Measurements from ENCODE around the gene DMBX1.

DMBX1 gene

GRCh38 chr1:46485564-46486431 lies 3.8 kb upstream of the DMBX1 start:
- no peak overlapping the region for H3K4me3 Mint-ChIP-seq
- peaks cover 91% of the 10 kb centered on the region for H3K27me3 Mint-ChIP-seq

GRCh38 chr1:46486432-46487015 lies 3.1 kb upstream of the DMBX1 start:
- no peak for DNase-seq
- no peak overlapping the region for H3K4me3 Mint-ChIP-seq
- no peak overlapping the region for H3K27ac Mint-ChIP-seq
- H3K36me3 Mint-ChIP-seq (ENCODE audit: low read depth) = no peaks in the 10 kb centered on the region
- H3K9me3 Mint-ChIP-seq = no peaks in the 10 kb centered on the region
- peaks cover 93% of the 10 kb centered on the region for H3K27me3 Mint-ChIP-seq
- peaks cover 20% of the 10 kb centered on the region for H3K4me1 Mint-ChIP-seq (ENCODE audit: low read depth)

More at GRCh38 chr1:46485564-46486431, 3.8 kb upstream of the DMBX1 start:
- H3K9me3 Mint-ChIP-seq = no peaks in the 10 kb centered on the region
- peaks cover 19% of the 10 kb centered on the region for H3K4me1 Mint-ChIP-seq (ENCODE audit: low read depth)
- DNase-seq = no peak
- H3K36me3 Mint-ChIP-seq (ENCODE audit: low read depth) = no peaks in the 10 kb centered on the region
- no peak overlapping the region for H3K27ac Mint-ChIP-seq

GRCh38 chr1:46487818-46488218 lies 1.8 kb upstream of the DMBX1 start:
- Mint-ChIP-seq H3K9me3 (no peaks in the 10 kb centered on the region), H3K27me3 (peaks cover 96% of the 10 kb centered on the region), H3K27ac (no peak overlapping the region), H3K4me3 (no peak overlapping the region), H3K36me3 (ENCODE audit: low read depth) (no peaks in the 10 kb centered on the region), H3K4me1 (ENCODE audit: low read depth) (peaks cover 31% of the 10 kb centered on the region)
- no peak for DNase-seq

GRCh38 chr1:46488343-46489168 lies 1.1 kb upstream of the DMBX1 start:
- no peaks in the 10 kb centered on the region for H3K9me3 Mint-ChIP-seq
- no peak for DNase-seq
- H3K36me3 Mint-ChIP-seq (ENCODE audit: low read depth) = no peaks in the 10 kb centered on the region
- peaks cover 31% of the 10 kb centered on the region for H3K4me1 Mint-ChIP-seq (ENCODE audit: low read depth)
- peaks cover 96% of the 10 kb centered on the region for H3K27me3 Mint-ChIP-seq
- peak overlapping the region; percentile 65 for H3K4me3 Mint-ChIP-seq
- H3K27ac Mint-ChIP-seq = no peak overlapping the region

GRCh38 chr1:46489169-46489637 lies 433 bp upstream of the DMBX1 start:
- Mint-ChIP-seq H3K4me1 (ENCODE audit: low read depth) (peaks cover 31% of the 10 kb centered on the region), H3K36me3 (ENCODE audit: low read depth) (no peaks in the 10 kb centered on the region), H3K27me3 (peaks cover 96% of the 10 kb centered on the region), H3K27ac (no peak overlapping the region), H3K9me3 (no peaks in the 10 kb centered on the region), H3K4me3 (peak overlapping the region; percentile 65)
- peak; percentile 60 for DNase-seq

GRCh38 chr1:46490406-46490655 lies 695 bp downstream of the DMBX1 start:
- H3K27ac Mint-ChIP-seq = no peak overlapping the region

GRCh38 chr1:46490656-46491442 lies 1.2 kb downstream of the DMBX1 start:
- Mint-ChIP-seq H3K4me3 (no peak overlapping the region), H3K36me3 (ENCODE audit: low read depth) (no peaks in the 10 kb centered on the region), H3K27ac (no peak overlapping the region), H3K9me3 (no peaks in the 10 kb centered on the region), H3K27me3 (peaks cover 100% of the 10 kb centered on the region), H3K4me1 (ENCODE audit: low read depth) (peaks cover 31% of the 10 kb centered on the region)
- DNase-seq = no peak

More at GRCh38 chr1:46490406-46490655, 695 bp downstream of the DMBX1 start:
- peaks cover 31% of the 10 kb centered on the region for H3K4me1 Mint-ChIP-seq (ENCODE audit: low read depth)
- H3K4me3 Mint-ChIP-seq = no peak overlapping the region
- no peaks in the 10 kb centered on the region for H3K9me3 Mint-ChIP-seq
- no peak for DNase-seq
- H3K36me3 Mint-ChIP-seq (ENCODE audit: low read depth) = no peaks in the 10 kb centered on the region
- H3K27me3 Mint-ChIP-seq = peaks cover 96% of the 10 kb centered on the region

GRCh38 chr1:46491443-46492268 lies 2.0 kb downstream of the DMBX1 start:
- Mint-ChIP-seq H3K9me3 (no peaks in the 10 kb centered on the region), H3K27ac (no peak overlapping the region), H3K4me1 (ENCODE audit: low read depth) (peaks cover 31% of the 10 kb centered on the region), H3K27me3 (peaks cover 96% of the 10 kb centered on the region), H3K4me3 (no peak overlapping the region), H3K36me3 (ENCODE audit: low read depth) (no peaks in the 10 kb centered on the region)
- no peak for DNase-seq

GRCh38 chr1:46492269-46492853 lies 2.7 kb downstream of the DMBX1 start:
- peaks cover 31% of the 10 kb centered on the region for H3K4me1 Mint-ChIP-seq (ENCODE audit: low read depth)
- no peak overlapping the region for H3K27ac Mint-ChIP-seq
- peaks cover 90% of the 10 kb centered on the region for H3K27me3 Mint-ChIP-seq
- no peaks in the 10 kb centered on the region for H3K9me3 Mint-ChIP-seq
- no peaks in the 10 kb centered on the region for H3K36me3 Mint-ChIP-seq (ENCODE audit: low read depth)
- H3K4me3 Mint-ChIP-seq = no peak overlapping the region
- DNase-seq = no peak

- Mint-ChIP-seq H3K27ac (no peak overlapping the region), H3K4me3 (no peak overlapping the region), H3K36me3 (ENCODE audit: low read depth) (no peaks in the 10 kb centered on the region), H3K9me3 (no peaks in the 10 kb centered on the region), H3K27me3 (peaks cover 85% of the 10 kb centered on the region), H3K4me1 (ENCODE audit: low read depth) (peaks cover 31% of the 10 kb centered on the region)
- no peak for DNase-seq
Measured at GRCh38 chr1:46492871-46493270, 3.2 kb downstream of the DMBX1 start.

- no peaks in the 10 kb centered on the region for H3K36me3 Mint-ChIP-seq (ENCODE audit: low read depth)
- no peak overlapping the region for H3K4me3 Mint-ChIP-seq
- H3K27ac Mint-ChIP-seq = no peak overlapping the region
- no peaks in the 10 kb centered on the region for H3K9me3 Mint-ChIP-seq
- peaks cover 29% of the 10 kb centered on the region for H3K4me1 Mint-ChIP-seq (ENCODE audit: low read depth)
- H3K27me3 Mint-ChIP-seq = peaks cover 79% of the 10 kb centered on the region
- no peak for DNase-seq
Measured at GRCh38 chr1:46493316-46494032, 3.8 kb downstream of the DMBX1 start.

GRCh38 chr1:46494910-46495309 lies 5.3 kb downstream of the DMBX1 start:
- DNase-seq = no peak
- Mint-ChIP-seq H3K36me3 (ENCODE audit: low read depth) (no peaks in the 10 kb centered on the region), H3K27ac (no peak overlapping the region), H3K27me3 (peaks cover 65% of the 10 kb centered on the region), H3K4me1 (ENCODE audit: low read depth) (peaks cover 15% of the 10 kb centered on the region), H3K9me3 (no peaks in the 10 kb centered on the region), H3K4me3 (no peak overlapping the region)

- H3K36me3 Mint-ChIP-seq (ENCODE audit: low read depth) = no peaks in the 10 kb centered on the region
- H3K27ac Mint-ChIP-seq = no peak overlapping the region
- H3K4me3 Mint-ChIP-seq = no peak overlapping the region
- H3K4me1 Mint-ChIP-seq (ENCODE audit: low read depth) = peaks cover 12% of the 10 kb centered on the region
- peaks cover 56% of the 10 kb centered on the region for H3K27me3 Mint-ChIP-seq
- H3K9me3 Mint-ChIP-seq = no peaks in the 10 kb centered on the region
- DNase-seq = no peak
Measured at GRCh38 chr1:46495778-46496177, 6.1 kb downstream of the DMBX1 start.

Data from activated T-cell treated with anti-CD3 and anti-CD28 coated beads, Interleukin-2, amount 50 U/mL, for 24 hours (primary cell).